GM12878 (cell line): ENCODE measurements around the gene BCKDHA.

ENCODE experiments used
- BRCA1 ChIP-seq: IDR thresholded peaks from 2 replicates; pipeline ENCODE4 v1.6.1; 2011; ENCODE audit warnings: low read depth, low read length, improper control_type of control experiment
- CBX5 ChIP-seq: sonication (generic); IDR thresholded peaks from 2 replicates; pipeline ENCODE4 v1.6.1; 2016; ENCODE audit warnings: low read depth, moderate library complexity, mild to moderate bottlenecking, inconsistent platforms
- CHD4 ChIP-seq: fragments of 200-600 bp; sonication (generic); IDR thresholded peaks from 2 replicates; pipeline ENCODE4 v1.6.1; 2016; ENCODE audit warnings: mild to moderate bottlenecking
- CTCF ChIP-seq, 3 experiments: IDR thresholded peaks in 2 of 3; conservative IDR thresholded peaks in 1 of 3; 2 replicates each; pipeline ENCODE4 v1.5.1; 2011; ENCODE audit warnings: low read depth in 3 of 3, low read length in 3 of 3, mild to moderate bottlenecking in 3 of 3, control low read depth in 2 of 3, moderate library complexity in 2 of 3, inconsistent platforms in 1 of 3, mixed read lengths in 1 of 3; ENCODE audit not compliant: control insufficient read depth in 2 of 3, insufficient read depth in 1 of 3; ENCODE audit errors: extremely low read depth in 1 of 3
- EZH2 ChIP-seq: IDR thresholded peaks from 2 replicates; pipeline ENCODE4 v1.6.1; 2012; ENCODE audit warnings: low read depth, mild to moderate bottlenecking, control low read depth, inconsistent platforms, low read length, borderline replicate concordance; ENCODE audit not compliant: control insufficient read depth
- JUND ChIP-seq: IDR thresholded peaks from 2 replicates; pipeline ENCODE4 v1.6.1; 2012; ENCODE audit warnings: low read depth, mild to moderate bottlenecking, low read length, improper control_type of control experiment, moderate library complexity
- MYC ChIP-seq: IDR thresholded peaks from 2 replicates; pipeline ENCODE4 v1.6.1; 2011; ENCODE audit warnings: mild to moderate bottlenecking, low read length, moderate library complexity, inconsistent platforms; ENCODE audit not compliant: insufficient read depth, insufficient replicate concordance, insufficient read length, severe bottlenecking
- NFIC ChIP-seq: IDR thresholded peaks from 2 replicates; pipeline ENCODE4 v1.6.1; 2012; ENCODE audit warnings: low read depth, mild to moderate bottlenecking, inconsistent platforms, low read length, moderate library complexity
- NFYA ChIP-seq: IDR thresholded peaks from 2 replicates; pipeline ENCODE4 v1.6.1; 2011; ENCODE audit warnings: low read depth, mild to moderate bottlenecking, low read length, improper control_type of control experiment, borderline replicate concordance
- RBBP5 ChIP-seq: fragments of 200-600 bp; sonication (generic); conservative IDR thresholded peaks from 2 replicates; pipeline ENCODE4 v1.6.1; 2016
- STAT3 ChIP-seq: IDR thresholded peaks from 2 replicates; pipeline ENCODE4 v1.6.1; 2011; ENCODE audit warnings: low read depth, low read length, improper control_type of control experiment
- YY1 ChIP-seq: IDR thresholded peaks from 2 replicates; pipeline ENCODE4 v1.6.1; 2011; ENCODE audit warnings: low read depth, mild to moderate bottlenecking, low read length
- TF ChIP-seq, protein P1 (sequence below): IDR thresholded peaks from 2 replicates; pipeline ENCODE4 v1.6.1; 2011; ENCODE audit warnings: low read depth, low read length, improper control_type of control experiment, borderline replicate concordance

DNA sequence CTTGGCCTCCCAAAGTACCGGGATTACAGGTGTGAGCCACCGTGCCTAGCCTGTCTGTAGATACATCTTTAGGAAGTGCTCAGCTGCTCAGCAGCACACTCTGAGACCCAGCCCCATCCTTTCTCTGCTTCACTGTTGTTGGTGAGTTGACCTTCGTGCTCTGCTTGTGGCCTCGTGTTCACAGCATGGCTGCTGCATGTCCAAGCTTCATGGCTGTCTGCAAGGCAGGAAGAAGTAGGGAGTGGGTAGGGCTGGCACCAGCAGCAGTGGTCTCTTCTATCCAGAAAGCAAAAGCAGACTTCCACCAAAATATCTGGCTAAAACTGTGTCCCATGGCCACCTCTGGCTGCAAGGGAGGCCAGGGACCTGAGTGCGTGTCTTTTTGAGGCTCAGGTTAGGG, 15.3 kb downstream of the BCKDHA start:
- TF ChIP-seq CBX5, result no peak
- TF ChIP-seq YY1, result no peak
- TF ChIP-seq NFIC, result no peak
- TF ChIP-seq NFYA, result no peak
- no peak for TF ChIP-seq BRCA1
- TF ChIP-seq CHD4, result no peak
- no peak for TF ChIP-seq CTCF (IDR thresholded peaks at IDR 0.05 in 2 of 3, conservative IDR thresholded peaks at IDR 0.05 in 1 of 3; ENCODE audit: control insufficient read depth in 2 of 3, extremely low read depth in 1 of 3, insufficient read depth in 1 of 3, low read depth in 3 of 3, low read length in 3 of 3)
- no peak for TF ChIP-seq MYC
- TF ChIP-seq RBBP5, result no peak
- TF ChIP-seq EZH2, result no peak
- no peak for TF ChIP-seq STAT3
- no peak for TF ChIP-seq JUND
- TF ChIP-seq, protein P1, sequence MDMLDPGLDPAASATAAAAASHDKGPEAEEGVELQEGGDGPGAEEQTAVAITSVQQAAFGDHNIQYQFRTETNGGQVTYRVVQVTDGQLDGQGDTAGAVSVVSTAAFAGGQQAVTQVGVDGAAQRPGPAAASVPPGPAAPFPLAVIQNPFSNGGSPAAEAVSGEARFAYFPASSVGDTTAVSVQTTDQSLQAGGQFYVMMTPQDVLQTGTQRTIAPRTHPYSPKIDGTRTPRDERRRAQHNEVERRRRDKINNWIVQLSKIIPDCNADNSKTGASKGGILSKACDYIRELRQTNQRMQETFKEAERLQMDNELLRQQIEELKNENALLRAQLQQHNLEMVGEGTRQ, result no peak
